ENCODE results near the gene QPCT.

- TF ChIP-seq, protein P1, sequence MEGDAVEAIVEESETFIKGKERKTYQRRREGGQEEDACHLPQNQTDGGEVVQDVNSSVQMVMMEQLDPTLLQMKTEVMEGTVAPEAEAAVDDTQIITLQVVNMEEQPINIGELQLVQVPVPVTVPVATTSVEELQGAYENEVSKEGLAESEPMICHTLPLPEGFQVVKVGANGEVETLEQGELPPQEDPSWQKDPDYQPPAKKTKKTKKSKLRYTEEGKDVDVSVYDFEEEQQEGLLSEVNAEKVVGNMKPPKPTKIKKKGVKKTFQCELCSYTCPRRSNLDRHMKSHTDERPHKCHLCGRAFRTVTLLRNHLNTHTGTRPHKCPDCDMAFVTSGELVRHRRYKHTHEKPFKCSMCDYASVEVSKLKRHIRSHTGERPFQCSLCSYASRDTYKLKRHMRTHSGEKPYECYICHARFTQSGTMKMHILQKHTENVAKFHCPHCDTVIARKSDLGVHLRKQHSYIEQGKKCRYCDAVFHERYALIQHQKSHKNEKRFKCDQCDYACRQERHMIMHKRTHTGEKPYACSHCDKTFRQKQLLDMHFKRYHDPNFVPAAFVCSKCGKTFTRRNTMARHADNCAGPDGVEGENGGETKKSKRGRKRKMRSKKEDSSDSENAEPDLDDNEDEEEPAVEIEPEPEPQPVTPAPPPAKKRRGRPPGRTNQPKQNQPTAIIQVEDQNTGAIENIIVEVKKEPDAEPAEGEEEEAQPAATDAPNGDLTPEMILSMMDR (IDR thresholded peaks at IDR 0.05) = no peak
- TF ChIP-seq POLR2A (IDR thresholded peaks at IDR 0.05) = no peak
Measured at GRCh38 chr2:37394796-37395555, 50.5 kb downstream of the QPCT start.

Data from heart left ventricle (tissue), 13 donors.